Fibroblast of mammary gland (primary cell): ENCODE measurements around the gene NOD1.
"Not testable (repeated sequence)": the region's sequence is repeated elsewhere in the genome, so short reads cannot be mapped to it uniquely, and the experiment has no call there.

ENCODE experiments used
- DNase-seq: peaks from one replicate; pipeline ENCODE4 v3.0.0-alpha.2; 2010; ENCODE audit warnings: low read depth
- H3K4me3 ChIP-seq: 2 replicates; pipeline ENCODE4 v1.5.1; 2011; ENCODE audit warnings: low read depth, mild to moderate bottlenecking, low read length, moderate library complexity; ENCODE audit not compliant: control insufficient read depth
- TF ChIP-seq, protein P1 (sequence below): conservative IDR thresholded peaks from 2 replicates; pipeline ENCODE4 v1.5.1; 2011; ENCODE audit warnings: low read depth, low read length, inconsistent platforms; ENCODE audit not compliant: control insufficient read depth, insufficient read depth

NOD1 gene

DNA sequence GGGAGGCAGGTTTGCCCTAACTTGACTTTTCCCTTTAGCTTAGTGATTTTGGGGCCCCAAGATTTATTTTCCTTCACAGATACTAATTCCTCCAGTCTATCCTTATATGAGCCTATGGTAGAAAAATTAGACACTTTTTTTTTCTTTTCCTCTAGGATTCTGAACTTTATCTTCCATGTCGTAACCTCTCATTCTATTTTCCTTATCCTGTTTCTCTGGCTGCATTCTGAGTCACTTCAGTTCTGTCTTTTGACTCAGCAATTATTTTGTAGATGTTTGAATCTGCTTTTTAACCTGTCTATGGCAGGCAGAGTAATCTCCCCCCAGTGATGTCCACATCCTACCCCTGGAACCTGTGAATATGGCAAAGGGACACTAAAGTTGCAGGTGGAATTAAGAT lies 7.1 kb upstream of the NOD1 start:
- DNase-seq = no peak
- H3K4me3 ChIP-seq = no peak overlapping the region
- TF ChIP-seq, protein P1, sequence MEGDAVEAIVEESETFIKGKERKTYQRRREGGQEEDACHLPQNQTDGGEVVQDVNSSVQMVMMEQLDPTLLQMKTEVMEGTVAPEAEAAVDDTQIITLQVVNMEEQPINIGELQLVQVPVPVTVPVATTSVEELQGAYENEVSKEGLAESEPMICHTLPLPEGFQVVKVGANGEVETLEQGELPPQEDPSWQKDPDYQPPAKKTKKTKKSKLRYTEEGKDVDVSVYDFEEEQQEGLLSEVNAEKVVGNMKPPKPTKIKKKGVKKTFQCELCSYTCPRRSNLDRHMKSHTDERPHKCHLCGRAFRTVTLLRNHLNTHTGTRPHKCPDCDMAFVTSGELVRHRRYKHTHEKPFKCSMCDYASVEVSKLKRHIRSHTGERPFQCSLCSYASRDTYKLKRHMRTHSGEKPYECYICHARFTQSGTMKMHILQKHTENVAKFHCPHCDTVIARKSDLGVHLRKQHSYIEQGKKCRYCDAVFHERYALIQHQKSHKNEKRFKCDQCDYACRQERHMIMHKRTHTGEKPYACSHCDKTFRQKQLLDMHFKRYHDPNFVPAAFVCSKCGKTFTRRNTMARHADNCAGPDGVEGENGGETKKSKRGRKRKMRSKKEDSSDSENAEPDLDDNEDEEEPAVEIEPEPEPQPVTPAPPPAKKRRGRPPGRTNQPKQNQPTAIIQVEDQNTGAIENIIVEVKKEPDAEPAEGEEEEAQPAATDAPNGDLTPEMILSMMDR = no peak

DNA sequence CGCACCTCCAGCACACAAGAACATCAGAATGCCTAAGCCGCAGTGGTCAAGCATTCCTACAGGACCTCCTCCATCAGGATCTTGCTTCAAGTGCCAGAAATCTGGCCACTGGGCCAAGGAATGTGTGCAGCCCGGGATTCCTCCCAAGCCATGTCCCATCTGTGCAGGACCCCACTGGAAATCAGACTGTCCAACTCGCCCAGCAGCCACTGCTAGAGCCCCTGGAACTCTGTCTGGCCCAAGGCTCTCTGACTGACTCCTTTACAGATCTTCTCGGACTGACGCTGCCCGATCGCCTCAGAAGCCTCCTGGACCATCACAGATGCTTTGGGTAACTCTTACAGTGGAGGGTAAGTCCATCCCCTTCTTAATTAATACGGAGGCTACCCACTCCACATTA lies 2.8 kb upstream of the NOD1 start:
- not testable (repeated sequence) for H3K4me3 ChIP-seq, DNase-seq

DNA sequence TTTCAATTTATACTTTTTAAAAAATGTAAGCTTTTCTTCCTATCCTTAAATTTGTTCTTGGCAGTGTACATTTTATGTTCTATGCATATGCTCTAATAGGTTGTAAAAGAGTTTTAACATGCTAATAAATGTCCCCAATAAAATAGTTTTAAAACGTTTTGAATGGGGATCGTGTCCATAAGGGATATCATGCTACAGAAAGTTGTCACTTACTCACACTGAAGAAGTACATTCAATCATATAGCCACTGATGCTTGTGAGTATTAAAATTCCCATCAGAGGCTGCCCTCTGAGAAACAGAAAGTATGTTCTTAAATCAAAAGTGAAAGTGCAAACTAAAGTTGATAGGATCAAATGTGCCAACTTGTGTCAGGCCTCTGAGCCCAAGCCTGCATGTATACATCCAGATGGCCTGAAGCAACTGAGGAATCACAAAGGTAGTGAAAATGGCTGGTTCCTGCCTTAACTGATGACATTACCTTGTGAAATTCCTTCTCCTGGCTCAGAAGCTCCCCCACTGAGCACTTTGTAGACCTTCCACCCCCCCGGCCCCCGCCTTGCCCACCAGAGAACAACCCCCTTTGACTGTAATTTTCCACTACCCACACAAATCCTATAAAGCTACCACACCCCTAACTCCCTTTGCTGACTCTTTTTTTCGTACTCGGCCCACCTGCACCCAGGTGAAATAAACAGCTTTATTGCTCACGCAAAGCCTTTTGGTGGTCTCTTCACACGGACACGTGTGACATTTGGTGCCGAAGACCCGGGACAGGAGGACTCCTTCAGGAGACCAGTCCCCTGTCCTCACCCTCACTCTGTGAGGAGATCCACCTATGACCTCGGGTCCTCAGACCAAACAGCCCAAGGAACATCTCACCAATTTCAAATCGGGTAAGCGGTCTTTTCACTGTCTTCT lies 877 bp upstream of the NOD1 start:
- TF ChIP-seq, protein P1 = no peak
- DNase-seq = peak; percentile 52
- H3K4me3 ChIP-seq = peak overlapping the region; percentile 78

DNA sequence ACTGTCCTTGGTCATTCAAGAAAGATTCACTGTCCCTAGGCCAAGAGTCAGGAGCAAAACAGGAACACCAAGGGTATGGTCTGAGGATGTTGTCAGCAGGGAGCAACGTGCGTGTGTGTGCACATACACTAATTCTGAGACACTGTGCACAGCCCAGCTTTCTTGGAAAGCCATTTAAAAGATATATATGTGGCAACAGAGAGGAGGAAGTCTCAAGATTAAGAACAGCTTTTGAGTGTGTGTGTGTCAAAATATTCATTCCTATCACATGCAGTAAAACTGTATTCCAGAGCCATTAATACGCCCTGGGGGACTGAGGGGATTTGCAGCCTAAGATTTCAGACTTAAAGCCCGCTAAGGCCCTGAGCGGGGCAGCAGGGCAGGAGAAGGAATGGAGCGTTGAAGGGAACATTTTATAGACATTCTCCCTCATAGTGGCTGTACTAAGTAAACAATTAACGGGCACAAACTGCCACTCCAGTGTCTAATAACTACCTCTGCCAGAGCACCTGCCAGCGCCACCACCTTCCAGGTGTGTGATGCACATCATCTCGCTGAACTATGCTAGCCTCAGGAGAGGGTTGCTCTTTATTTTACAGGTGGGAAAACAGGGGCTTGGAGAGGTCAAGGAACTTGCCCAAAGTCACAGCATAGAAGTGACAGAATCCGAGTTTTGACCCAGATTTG lies 2.0 kb downstream of the NOD1 start:
- H3K4me3 ChIP-seq = no peak overlapping the region
- TF ChIP-seq, protein P1 = no peak
- DNase-seq = peak; percentile 42

DNA sequence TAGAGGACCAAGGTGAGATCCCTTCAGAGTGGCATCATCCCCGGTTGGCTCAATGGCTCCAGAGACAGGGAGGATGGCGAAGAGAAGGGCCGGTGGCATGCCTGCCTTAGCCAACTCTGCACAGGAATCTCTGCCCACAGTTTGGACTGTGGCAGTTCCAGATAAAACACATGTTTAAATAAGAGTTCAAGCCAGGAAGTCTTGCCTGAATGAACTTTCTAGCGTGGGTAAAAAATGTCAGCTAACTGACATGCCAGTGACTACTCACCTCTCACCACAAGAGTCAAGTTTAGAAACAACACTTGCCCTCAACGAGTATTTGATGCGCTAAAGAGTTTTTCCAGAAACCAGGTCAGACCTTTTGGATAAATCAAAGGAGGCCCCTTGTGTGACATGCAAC lies 3.0 kb downstream of the NOD1 start:
- H3K4me3 ChIP-seq = no peak overlapping the region
- TF ChIP-seq, protein P1 = no peak
- peak; percentile 54 for DNase-seq

DNA sequence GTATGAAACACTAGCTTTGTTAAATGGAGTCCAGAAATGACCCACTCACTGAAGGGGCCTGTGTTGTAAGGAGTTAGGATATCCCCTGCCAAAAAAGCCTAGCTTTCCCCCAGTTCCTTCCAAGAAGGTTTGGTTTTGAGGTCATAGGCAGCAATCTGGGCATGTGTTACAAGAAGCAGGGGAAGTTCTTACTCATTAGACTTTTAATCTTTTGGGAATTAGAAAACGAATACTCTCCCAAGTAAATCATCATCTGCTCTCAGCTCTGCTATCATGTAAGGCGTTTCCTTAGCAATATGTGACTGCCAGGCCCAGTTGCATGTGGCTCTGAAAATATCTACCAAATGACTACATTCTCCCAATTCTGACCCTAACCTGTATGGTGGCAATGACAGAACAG lies 3.7 kb downstream of the NOD1 start:
- no peak overlapping the region for H3K4me3 ChIP-seq
- TF ChIP-seq, protein P1 = no peak
- peak; percentile 99 for DNase-seq

DNA sequence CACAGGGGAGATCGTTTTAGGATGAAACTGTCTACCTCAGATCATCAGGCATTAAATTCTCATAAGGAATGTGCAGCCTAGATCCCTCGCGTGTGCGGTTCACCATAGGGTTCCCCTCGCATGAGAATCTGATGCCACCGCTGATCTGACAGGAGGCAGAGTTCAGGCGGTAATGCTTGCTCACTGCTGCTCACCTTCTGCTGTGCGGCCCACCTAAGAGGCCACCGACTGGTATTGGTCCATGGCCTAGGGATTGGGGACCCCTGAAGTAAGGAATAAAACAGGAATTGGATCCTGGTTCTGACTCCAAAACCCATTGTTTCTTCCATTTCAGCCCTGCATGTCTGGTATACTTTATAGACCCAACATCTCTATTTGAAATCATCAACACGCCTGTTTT lies 4.1 kb downstream of the NOD1 start:
- TF ChIP-seq, protein P1 = no peak
- no peak overlapping the region for H3K4me3 ChIP-seq
- DNase-seq = no peak
